ENCODE results near the gene CIAO2A.

DNA sequence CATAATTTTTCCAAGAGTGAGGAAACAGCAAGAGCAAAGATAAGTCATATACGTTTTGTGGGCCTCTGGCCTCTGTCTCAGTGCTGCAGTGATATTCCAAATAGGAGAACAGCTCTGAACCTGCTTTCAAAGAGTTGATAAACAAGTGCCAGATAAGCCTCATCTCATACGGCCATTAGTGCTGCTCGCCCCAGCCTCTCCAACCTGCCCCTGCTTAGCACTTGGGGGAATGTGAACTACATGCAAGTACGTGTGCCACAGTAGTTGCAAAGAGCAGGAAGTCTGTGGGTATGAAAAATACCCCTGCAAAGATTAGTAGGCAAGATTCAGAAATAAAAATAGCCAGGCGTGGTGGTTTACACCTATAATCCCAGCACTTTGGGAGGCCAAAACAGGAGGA lies 61.3 kb downstream of the CIAO2A start:
- TF ChIP-seq CTCF (IDR thresholded peaks at IDR 0.05) (no peak), SIN3A (IDR thresholded peaks at IDR 0.05; ENCODE audit: borderline replicate concordance, insufficient read depth, low read depth, low read length) (no peak), REST (IDR thresholded peaks at IDR 0.05; ENCODE audit: insufficient read depth in 1 of 2, low read depth in 2 of 2, low read length in 1 of 2) (no peak)
